Umbilical cord (tissue), 2 donors: ENCODE measurements around the gene CXCR6. TPM values are rescaled to one million over a fixed set of nuclear protein-coding genes. Genes with fewer than 3 reads are reported as not detected.
"Not testable (repeated sequence)": the region's sequence is repeated elsewhere in the genome, so short reads cannot be mapped to it uniquely, and the experiment has no call there.

Experiments used
- DNase-seq: peaks from one replicate; pipeline ENCODE4 v3.0.0-alpha.2; 2015; ENCODE audit warnings: low spot score
- total RNA-seq: library from RNA; depleted of rRNA; stranded (reverse); fragments of >200 nt; gene quantifications from one replicate; pipeline ENCODE4 v1.2.3, GENCODE V29; 2014; ENCODE audit warnings: low replicate concordance; ENCODE audit not compliant: insufficient read depth

Gene CXCR6
- total RNA-seq, 1 donor from 2014 or later: 2.2 TPM

GRCh38 chr3:45987368-45988291 lies 44.4 kb downstream of the CXCR6 start:
- peak; percentile 79 for DNase-seq

DNA sequence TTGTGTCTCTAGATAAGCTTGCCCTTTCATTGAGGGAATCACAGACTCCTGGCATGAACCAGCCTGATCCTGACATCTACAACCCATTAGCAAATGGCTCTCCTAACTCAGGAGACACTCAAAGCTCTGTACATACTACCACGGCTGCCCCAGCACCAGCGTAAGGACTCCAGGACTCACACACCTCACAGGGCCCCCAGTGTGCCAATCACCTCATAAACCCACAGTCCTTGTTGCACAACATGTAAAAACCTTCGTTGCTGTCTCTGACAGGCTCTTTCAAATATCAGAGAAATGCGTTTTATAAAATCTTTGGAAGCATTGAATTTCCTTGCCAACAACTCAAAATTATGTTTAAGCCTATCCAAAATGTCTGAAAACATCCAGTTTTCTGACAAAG lies 45.1 kb downstream of the CXCR6 start:
- DNase-seq: no peak

- DNase-seq: no peak
Observed at GRCh38 chr3:45988804-45989203, 45.5 kb downstream of the CXCR6 start.

- no peak for DNase-seq
Observed at GRCh38 chr3:45990181-45990580, 46.9 kb downstream of the CXCR6 start.

DNA sequence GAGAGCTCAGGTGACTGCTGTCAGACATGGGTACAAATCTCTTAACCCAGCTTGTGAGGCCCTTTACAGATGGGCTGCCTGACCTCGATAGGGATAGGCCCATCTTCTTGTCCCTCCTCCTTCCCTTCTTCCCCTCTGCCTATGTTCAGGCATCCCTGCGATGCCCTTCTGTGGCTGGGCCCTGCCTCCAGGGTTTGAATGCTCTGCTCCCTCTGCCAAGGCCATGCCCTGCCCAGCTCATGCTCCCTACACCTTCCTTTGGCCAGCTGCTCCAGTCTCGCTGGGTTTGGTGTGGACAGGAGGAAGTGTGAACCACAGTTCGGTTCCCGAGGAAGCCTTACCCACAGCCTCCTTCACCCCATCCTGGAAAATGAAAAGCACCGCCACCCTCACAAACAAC lies 48.1 kb downstream of the CXCR6 start:
- DNase-seq: no peak

- no peak for DNase-seq
Observed at GRCh38 chr3:45992133-45992729, 49.0 kb downstream of the CXCR6 start.

DNA sequence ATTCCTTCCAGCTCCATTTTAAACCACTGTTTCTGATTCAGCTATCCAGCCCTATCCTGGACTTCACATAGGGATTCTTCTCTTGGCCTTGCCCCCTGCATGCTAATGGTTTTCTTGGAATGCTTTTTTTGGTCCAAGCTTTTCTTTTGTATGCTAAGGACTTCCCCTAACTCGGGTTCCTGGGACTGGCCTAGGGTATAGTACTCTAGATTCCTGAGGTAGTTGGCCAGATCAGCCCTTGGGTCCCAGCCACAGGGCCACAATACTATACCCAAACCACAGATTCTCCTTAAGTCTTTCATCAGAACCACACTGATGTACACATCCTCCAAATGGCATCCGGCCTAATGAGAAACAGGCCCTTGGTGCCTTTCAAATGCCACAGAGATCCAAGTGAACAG lies 49.6 kb downstream of the CXCR6 start:
- DNase-seq: no peak

- no peak for DNase-seq
Observed at GRCh38 chr3:45993421-45994027, 50.3 kb downstream of the CXCR6 start.

- DNase-seq: no peak
Observed at GRCh38 chr3:45994419-45995235, 51.4 kb downstream of the CXCR6 start.

DNA sequence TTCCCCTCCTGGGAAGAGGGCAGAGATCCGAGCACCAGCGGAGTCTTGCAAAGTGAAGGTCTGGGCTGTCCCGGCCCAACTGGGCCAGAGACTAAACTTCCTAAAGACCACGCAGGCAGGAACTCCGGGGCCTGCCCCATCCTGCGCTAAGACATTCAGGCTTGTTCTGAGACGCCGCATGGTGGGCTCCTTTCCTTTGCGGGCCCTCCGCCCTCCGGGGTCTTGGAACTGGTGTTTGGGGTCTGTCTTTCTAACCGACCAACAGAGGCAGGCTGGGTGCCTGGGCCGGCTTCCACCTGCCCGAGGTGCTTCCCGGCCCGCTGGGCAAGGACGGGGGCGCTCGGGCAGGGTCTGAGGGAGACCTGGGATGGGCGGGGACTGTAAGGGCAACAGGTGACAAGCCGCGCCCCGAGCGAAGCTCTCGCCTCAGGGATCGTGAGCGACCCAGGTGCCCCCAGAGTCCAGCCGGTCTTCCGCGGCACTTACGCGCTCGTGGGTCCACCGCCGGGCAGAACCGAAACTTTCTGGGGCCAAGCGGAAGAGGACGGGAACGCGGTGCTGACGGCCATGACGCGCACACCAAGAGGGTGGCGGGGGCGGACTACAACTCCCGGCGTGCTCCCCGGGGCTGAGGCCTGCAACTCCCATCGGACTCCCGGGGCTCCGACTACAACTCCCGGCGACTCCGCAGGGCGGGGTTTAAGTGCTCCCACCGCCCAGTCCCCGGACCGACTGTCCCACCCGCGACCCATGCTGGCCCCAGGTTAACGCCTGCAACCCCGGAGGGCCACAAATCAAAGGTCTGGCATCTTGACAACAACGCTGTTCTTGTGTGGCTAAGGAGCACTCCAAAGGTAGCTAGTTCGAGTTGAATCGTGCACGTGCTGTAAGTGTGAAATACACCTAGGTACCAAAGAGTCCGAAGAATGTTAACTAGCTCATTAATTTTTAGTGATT lies 52.2 kb downstream of the CXCR6 start, which contains the start of gene FYCO1:
TSS of gene FYCO1 (minus strand) at position 589 of the 957 bp plus-strand sequence. CDS start 10,914 bp downstream, outside the sequence.
- peak; percentile 93 for DNase-seq

GRCh38 chr3:45997499-45997898 lies 54.2 kb downstream of the CXCR6 start:
- DNase-seq: not testable (repeated sequence)

DNA sequence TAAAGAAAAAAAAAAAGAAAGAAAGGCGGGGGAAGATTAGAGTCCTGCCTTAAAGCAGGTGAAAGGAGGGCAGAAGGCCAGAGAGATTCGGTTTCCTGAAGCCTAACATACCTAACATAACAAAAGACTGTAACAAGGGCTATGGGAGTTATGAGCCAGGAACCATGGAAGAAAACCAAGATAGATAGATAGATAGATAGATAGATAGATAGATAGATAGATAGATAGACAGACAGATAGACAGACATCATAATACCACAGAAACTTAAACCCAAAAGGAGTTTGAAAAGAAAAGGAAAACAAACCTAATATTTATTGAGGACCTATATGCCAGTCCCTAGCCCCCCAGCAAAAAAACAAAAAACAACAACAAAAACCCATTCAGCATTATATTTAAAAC lies 54.7 kb downstream of the CXCR6 start:
- no peak for DNase-seq

Other genes starting within 250 kb of the CXCR6 start
- gene SLC6A20, start 146.9 kb upstream of the CXCR6 start, total RNA-seq: 2.9 TPM
- gene LZTFL1, start 101.3 kb upstream of the CXCR6 start, total RNA-seq: 40.0 TPM
- gene CCR9, start 56.9 kb upstream of the CXCR6 start, total RNA-seq: 0.48 TPM
- 26.7 TPM for gene FYCO1, start 52.4 kb downstream of the CXCR6 start, total RNA-seq
- gene XCR1, start 84.0 kb downstream of the CXCR6 start, total RNA-seq: 0.24 TPM